Sciatic nerve (tissue), 2 donors: ENCODE data around the gene FUT3. TPM values are rescaled to one million over a fixed set of nuclear protein-coding genes. Genes with fewer than 3 reads are reported as not detected.

Experiments
- ATAC-seq: fragments of 200-7000 bp; cut with Tn5 transposase; one replicate; pipeline ENCODE4 v1.9.1; 2020; ENCODE audit warnings: mild to moderate bottlenecking, moderate library complexity
- DNase-seq: peaks from one replicate; pipeline ENCODE4 v3.0.0-alpha.2; 2020; ENCODE audit warnings: low spot score
- intact Hi-C: fragments of 100-400 bp; cut with DNase I; formaldehyde crosslinking; loops from one replicate; pipeline ENCODE4 v1.14.2; 2022
- total RNA-seq: library from RNA; stranded (reverse); fragmentation: NEBNext Ultra II Directional; extraction: Animal tissue kit (Norgen Biotek cat#: 25700); gene quantifications from one replicate; pipeline ENCODE4 v1.2.1, GENCODE V29; 2021
- donor health status: DM: no; HTN: no; CAD: no.
- donor health status: DM: no; HTN: no; CAD: no.

Gene FUT3
- total RNA-seq, 1 donor from 2014 or later: not detected

- ATAC-seq (no peak), DNase-seq (no peak)
- intact Hi-C loops: no loop called here
Measured at GRCh38 chr19:5828661-5829566, 22.3 kb downstream of the FUT3 start.

GRCh38 chr19:5827891-5828660 is 23.2 kb downstream of the FUT3 start:
- DNase-seq (peak; percentile 85), ATAC-seq (peak; percentile 89)
- intact Hi-C loops: no loop called here

- DNase-seq (no peak), ATAC-seq (no peak)
- intact Hi-C loops: no loop called here
Measured at GRCh38 chr19:5827342-5827890, 23.8 kb downstream of the FUT3 start.

GRCh38 chr19:5826531-5827341 is 24.5 kb downstream of the FUT3 start:
- no peak for DNase-seq
- no peak for ATAC-seq
- intact Hi-C loops: no loop called here

- DNase-seq (no peak), ATAC-seq (no peak)
- intact Hi-C loops: no loop called here
Measured at GRCh38 chr19:5825178-5825577, 26.1 kb downstream of the FUT3 start.

GRCh38 chr19:5824751-5825150 is 26.5 kb downstream of the FUT3 start:
- DNase-seq: no peak
- no peak for ATAC-seq
- intact Hi-C loops: no loop called here

- no peak for DNase-seq
- intact Hi-C loops: no loop called here
- ATAC-seq: no peak
Measured at GRCh38 chr19:5823579-5824281, 27.5 kb downstream of the FUT3 start.

GRCh38 chr19:5822181-5822844 is 28.9 kb downstream of the FUT3 start:
- ATAC-seq: no peak
- no peak for DNase-seq
- intact Hi-C loops: no loop called here

GRCh38 chr19:5821521-5822180 is 29.6 kb downstream of the FUT3 start:
- intact Hi-C loops: no loop called here
- DNase-seq (no peak), ATAC-seq (no peak)

GRCh38 chr19:5820785-5821184 is 30.5 kb downstream of the FUT3 start:
- intact Hi-C loops: no loop called here
- DNase-seq (no peak), ATAC-seq (no peak)

- intact Hi-C loops: no loop called here
- DNase-seq (no peak), ATAC-seq (no peak)
Measured at GRCh38 chr19:5818594-5818993, 32.7 kb downstream of the FUT3 start.

GRCh38 chr19:5817218-5817617 is 34.0 kb downstream of the FUT3 start:
- ATAC-seq (no peak), DNase-seq (no peak)
- intact Hi-C loops: no loop called here

- ATAC-seq: no peak
- intact Hi-C loops: no loop called here
Measured at GRCh38 chr19:5814852-5815246, 36.4 kb downstream of the FUT3 start.

GRCh38 chr19:5814123-5814851 is 37.0 kb downstream of the FUT3 start:
- intact Hi-C loops: no loop called here
- DNase-seq: no peak
- no peak for ATAC-seq

More at GRCh38 chr19:5814852-5815246, 36.4 kb downstream of the FUT3 start:
- DNase-seq: no peak

- DNase-seq: no peak
- intact Hi-C loops: no loop called here
- no peak for ATAC-seq
Measured at GRCh38 chr19:5811117-5811516, 40.1 kb downstream of the FUT3 start.

GRCh38 chr19:5809469-5809868 is 41.8 kb downstream of the FUT3 start:
- intact Hi-C loops: no loop called here
- ATAC-seq (no peak), DNase-seq (no peak)

- intact Hi-C loops: no loop called here
- no peak for ATAC-seq
- no peak for DNase-seq
Measured at GRCh38 chr19:5809053-5809452, 42.2 kb downstream of the FUT3 start.
